ENCODE measurements around the gene ZSCAN21.

- TF ChIP-seq POLR2AphosphoS5 (IDR thresholded peaks at IDR 0.05) (no peak), POLR2A (IDR thresholded peaks at IDR 0.05) (no peak), CTCF (IDR thresholded peaks at IDR 0.05) (no peak)
These were observed 43.5 kb downstream of the ZSCAN21 start for GRCh38 chr7:100093054-100093453.
